Activated naive CD4-positive, alpha-beta T cell treated with anti-CD3 and anti-CD28 coated beads, Interleukin-2, amount 50 U/mL, for 16 hours (primary cell): Measurements from ENCODE around the gene ANKRD33.
"Not testable (repeated sequence)": the region's sequence is repeated elsewhere in the genome, so short reads cannot be mapped to it uniquely, and the experiment has no call there.

Source experiments
- DNase-seq: peaks from one replicate; pipeline ENCODE4 v3.0.0-alpha.2; 2020

The ANKRD33 gene

DNA sequence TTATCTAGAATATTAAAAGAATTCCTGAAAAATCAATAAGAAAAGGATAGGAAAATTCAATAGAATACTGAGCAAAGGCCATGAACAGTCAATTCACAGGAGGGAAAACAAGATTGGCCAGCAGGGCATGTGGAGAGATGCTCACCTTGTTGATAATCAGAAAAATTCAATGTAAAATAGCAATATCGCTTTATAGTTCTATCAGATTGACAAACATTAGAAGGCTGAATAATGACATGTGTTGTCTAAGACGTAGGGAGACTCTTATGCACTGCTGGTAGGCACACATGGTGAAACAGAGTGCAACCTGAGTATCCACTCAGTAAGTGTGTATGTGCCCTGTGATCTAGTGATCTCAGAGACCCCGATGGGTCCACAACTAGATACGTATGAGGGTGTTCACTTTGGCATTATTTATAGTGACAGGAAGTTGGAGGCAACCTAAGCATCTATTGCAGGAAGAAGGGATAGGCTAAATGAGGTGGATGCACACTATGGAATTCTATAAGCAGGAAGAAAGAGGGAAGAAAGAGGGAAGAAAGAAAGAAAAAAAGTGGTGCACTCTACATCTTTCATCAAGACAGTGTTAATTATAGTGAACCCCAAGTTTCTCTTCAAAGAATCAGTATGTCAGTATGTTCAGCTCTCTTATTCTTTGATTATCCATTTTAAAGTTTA is 3.8 kb upstream of the ANKRD33 start:
- no peak for DNase-seq

DNA sequence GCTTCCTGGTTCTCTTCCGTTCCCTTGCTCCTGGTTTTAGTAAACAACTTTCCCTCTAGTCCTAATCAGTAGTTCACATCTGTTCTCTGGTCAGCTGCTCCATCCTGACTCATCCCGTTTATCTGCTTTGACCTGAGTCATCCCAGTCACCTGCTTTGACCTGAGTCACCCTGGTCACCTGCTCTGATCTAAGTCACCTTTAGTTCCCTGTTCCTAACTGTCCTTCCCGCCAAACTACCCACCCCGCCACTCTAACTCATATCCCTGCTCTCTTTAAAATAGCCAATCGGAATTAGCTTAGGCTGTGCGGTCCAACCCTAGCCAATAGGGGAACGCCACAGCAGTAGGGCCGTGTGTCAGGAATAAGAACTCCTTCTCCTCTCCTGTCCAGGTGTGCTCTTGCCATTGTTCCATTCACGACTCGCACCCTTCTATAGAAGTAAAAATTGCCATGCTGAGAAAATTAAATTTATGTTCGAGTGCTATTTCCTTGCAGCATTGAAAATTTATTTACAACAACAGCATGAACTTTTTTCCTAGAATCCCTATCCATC is 3.1 kb upstream of the ANKRD33 start:
- DNase-seq = no peak

GRCh38 chr12:51885294-51886020 is 2.4 kb upstream of the ANKRD33 start:
- DNase-seq = not testable (repeated sequence)

- peak; percentile 38 for DNase-seq
Observed at GRCh38 chr12:51886021-51886710, 1.7 kb upstream of the ANKRD33 start.

DNA sequence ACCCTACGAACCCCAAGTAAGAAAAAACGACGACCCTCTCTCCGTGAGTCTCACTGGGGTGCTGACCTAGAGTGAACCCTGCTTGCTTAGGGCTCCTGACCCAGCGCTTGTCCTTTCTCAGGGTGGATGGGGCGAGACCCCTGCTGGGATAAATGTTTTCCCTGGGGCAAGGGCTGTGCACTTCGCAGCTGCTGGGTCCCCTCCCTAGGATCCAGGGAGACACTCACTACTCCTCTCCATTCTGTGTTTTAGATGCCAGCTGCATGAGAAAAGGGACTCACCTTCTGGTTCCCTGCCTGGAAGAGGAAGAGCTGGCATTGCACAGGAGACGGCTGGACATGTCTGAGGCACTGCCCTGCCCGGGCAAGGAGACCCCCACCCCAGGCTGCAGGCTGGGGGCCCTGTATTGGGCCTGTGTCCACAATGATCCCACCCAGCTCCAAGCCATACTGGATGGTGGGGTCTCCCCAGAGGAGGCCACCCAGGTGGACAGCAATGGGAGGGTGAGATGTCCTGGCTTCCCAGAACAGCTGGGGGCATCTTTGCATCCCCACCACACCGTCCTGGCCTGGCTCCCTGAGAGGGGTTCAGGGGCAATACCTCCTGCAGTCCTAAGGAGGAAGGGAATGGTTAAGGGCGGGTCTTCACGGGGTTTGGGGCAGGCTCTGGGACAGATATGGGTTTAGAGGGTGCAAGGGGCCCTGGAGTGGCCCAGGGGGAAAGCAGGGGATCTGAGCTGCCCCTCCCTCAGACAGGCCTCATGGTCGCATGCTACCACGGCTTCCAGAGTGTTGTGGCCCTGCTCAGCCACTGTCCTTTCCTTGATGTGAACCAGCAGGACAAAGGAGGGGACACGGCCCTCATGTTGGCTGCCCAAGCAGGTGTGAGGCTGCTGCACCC is 663 bp downstream of the ANKRD33 start:
- no peak for DNase-seq

DNA sequence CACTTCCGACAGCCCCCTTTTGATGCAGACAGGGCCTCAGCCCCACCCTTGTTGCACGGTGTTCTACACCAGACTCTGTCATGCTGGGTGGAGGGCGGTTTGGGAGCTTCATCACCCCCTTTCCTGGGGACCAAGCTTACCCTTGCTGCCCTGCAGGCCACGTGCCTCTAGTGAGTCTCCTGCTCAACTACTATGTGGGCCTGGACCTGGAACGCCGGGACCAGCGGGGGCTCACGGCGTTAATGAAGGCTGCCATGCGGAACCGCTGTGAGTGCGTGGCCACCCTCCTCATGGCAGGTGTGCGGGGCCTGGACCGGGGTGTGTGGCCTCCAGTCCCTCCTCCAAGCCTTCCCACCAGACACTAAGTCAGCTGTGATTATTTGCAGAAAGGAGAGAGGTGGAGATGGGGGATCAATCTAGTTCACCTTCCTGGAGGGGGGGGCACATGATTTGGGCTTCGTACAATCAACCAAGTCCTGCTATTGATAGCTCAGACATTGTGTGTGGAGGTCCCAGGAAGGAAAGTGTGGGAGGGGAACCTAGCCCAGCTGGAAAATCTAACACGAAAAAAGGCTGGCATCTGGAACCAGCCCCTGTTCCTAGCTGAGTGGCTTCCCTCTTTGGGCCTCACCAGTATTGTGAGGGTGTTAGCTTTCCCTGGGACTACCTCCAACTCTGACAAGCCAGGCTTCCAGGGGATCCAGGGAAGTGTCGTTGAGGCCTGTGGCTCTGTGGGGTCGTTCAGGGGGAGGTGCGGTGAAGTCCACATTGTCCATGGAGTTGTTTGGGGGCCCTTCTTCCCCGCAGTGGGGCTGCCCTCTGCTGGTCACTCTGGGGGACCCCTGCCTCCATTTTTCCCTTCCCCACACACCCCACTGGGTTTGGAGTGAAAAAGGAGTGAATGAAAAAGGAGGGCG is 1.6 kb downstream of the ANKRD33 start:
- DNase-seq = no peak

DNA sequence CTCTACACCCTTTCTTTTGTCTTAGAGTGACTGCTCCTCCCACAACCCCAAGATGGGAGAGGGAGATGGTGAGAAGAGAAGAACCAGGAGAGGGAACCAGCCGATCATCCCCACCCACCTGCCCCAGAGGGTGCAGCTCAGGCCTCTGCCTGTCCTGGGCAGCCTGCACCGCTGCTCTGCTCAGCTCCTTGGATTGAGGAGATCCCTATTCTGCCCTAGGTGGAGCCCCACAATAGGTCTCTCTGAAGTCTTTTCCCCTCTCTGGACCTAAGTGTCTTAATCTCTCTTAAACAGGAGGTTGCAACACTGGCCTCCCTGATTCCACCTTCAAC is 2.2 kb downstream of the ANKRD33 start:
- DNase-seq = no peak

- no peak for DNase-seq
Observed at GRCh38 chr12:51890511-51891171, 2.7 kb downstream of the ANKRD33 start.

- no peak for DNase-seq
Observed at GRCh38 chr12:51891843-51892242, 3.9 kb downstream of the ANKRD33 start.

DNA sequence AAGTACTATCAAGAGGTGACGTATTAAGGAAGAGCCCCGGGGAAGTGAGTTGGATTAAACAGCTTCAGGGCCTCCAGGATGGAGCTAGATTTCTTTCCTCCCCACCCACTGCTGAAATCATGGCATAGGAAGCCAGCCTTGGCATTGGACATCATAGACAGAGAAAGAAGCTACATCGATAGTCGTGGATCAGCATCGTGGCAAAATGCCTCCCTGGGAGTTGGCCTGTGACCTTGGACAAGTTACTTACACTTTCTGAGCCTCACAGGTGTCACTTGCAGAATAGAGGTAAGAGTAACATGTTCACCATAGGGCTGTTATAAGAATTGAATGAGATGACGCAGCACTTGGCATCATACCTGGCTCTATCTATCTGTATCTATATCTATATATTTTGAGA is 5.9 kb downstream of the ANKRD33 start:
- no peak for DNase-seq

- DNase-seq = no peak
Observed at GRCh38 chr12:51895378-51896135, 7.7 kb downstream of the ANKRD33 start.

DNA sequence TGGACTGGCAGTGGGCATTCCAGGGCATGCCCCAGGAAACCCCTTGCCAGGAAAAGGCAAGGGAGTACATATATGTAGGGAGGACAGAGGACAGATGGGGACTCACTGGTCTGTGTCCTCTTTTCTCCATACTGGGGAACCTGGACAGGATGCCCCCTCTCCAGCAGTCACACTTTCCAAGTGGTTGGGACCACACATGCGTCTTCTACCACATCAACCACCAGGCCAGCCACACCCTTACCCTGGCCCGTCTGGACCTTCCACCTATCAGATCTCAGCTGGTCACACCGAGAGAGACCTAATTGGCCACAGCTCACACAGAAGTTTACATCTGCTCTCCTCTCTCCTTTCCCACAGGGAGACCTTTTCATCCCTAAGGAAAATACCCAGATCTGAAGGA is 8.3 kb downstream of the ANKRD33 start:
- no peak for DNase-seq

DNA sequence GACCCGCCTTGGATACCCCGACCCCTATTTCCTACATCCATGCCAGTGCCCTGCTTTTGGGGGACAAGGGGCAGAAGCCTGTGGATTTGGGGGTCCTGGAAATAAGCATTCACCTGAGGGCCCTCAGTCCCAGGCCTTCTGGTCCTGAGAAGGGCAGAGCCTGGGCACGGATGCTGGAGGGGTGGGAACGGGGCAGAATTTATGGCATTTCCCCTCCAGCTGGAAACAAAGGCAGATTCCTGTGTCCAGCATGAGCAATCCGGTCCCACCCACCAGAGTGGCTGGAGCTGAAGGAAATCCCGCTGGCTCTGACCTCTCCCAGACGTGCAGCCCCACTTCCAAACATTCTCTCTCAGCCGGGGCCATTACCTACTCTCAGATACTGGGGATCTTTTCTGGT is 9.3 kb downstream of the ANKRD33 start:
- DNase-seq = no peak

- no peak for DNase-seq
Observed at GRCh38 chr12:51898506-51898905, 10.6 kb downstream of the ANKRD33 start.

- DNase-seq = no peak
Observed at GRCh38 chr12:51898937-51899336, 11.0 kb downstream of the ANKRD33 start.

- no peak for DNase-seq
Observed at GRCh38 chr12:51900323-51900889, 12.5 kb downstream of the ANKRD33 start.

GRCh38 chr12:51901121-51901817 is 13.4 kb downstream of the ANKRD33 start:
- DNase-seq = no peak

DNA sequence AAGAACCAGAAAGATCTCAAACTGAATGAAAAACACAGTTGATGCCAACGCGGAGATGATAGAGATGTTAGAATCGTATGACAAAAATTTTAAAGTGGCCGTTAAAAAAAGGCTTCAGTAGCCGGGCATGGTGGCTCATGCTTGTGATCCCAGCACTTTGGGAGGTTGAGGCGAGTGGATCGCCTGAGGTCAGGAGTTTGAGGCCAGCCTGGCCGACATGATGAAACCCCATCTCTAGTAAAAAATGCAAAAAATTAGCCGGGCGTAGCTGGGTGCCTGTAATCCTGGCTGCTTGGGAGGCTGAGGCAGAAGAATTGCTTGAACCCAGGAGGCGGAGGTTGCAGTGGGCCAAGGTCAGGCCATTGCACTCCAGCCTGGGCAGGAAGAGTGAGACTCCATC is 14.0 kb downstream of the ANKRD33 start:
- DNase-seq = no peak

DNA sequence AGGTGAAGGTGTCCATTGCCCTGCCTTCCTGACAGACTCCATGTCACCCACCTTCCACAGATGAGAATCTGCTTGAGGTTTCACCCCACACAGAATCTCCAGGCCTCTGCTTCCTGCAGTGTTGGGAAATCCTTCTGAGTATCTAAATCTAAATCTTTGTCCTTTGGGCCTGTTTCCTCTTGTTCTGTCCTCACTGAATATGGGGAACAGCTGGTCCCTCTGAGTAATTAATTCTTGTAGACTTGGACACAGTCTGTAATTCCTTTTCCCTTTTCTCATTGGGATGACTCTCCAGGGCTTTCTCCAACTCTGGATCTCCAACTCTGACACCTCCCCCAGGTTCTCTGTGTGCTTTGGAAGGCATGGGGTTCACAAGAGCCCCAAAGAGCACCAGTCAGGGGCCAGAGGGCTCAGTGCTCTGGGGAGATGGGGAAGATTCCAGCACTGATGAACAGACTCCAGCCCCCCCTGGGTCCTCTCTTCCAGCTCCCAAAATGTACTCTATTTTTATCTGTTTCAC is 17.1 kb downstream of the ANKRD33 start:
- no peak for DNase-seq
